ENCODE results near the gene TMEM120A.

TMEM120A gene

GRCh38 chr7:75980430-75981202, 13.8 kb downstream of the TMEM120A start:
- DNase-seq = no peak

DNA sequence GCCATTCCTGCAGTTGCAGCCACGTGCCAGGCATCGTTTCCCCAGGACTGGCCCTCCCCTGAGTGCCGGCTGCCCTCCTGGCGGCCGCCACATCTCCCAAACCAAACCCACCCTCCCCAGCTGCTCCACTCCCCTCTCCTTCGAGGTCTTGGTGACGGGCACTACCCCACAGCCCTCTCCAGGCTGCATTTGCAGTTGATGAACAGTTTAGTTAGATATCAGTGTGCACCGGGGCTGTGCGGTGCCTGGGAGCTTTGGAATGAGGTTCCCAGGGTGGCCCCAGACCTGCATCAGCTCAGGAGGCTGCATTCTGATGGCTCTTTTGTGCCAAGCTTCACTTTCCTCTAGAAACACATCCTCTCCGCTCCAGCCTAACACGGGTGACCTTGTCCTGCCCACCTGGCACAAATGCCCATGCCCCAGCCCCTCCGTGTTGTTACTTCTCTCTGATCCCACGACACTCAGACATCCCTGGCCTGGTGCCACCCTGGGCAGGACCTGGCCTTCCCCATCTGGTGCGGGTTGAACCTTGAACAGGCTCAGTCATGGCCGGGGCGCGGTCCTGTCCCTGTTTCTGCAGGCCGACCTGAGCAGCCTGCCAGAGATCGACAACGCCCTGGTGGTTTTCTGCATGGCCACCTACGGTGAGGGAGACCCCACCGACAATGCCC, 14.5 kb downstream of the TMEM120A start:
- DNase-seq = no peak

- no peak for DNase-seq
Observed at GRCh38 chr7:75977743-75978142, 16.7 kb downstream of the TMEM120A start.

GRCh38 chr7:75971961-75972763, 22.2 kb downstream of the TMEM120A start:
- no peak for DNase-seq

GRCh38 chr7:75971309-75971960, 23.0 kb downstream of the TMEM120A start:
- DNase-seq = no peak

- DNase-seq = no peak
Observed at GRCh38 chr7:75969704-75970498, 24.5 kb downstream of the TMEM120A start.

DNA sequence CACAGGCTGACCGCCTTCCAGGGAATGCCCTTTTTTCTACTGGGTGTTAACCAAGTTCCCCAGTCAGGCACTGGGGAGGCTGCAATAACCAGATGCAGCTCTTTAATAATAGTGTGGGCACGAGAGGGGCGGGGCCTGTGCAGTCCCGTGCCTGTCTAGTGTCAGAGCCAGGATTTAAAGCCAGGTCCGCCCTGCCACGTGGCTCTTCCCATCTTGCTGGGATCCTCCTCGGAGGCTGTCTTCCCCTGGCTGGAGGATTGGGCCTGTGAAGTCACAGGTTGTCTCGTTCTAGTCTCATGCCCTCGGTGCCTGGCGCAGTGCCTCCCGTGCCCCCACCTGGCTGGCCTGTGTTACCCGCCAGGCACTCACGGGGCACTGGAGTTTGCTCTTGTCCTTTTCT, 25.2 kb downstream of the TMEM120A start:
- no peak for DNase-seq

GRCh38 chr7:75968561-75969001, 25.8 kb downstream of the TMEM120A start:
- no peak for DNase-seq

DNA sequence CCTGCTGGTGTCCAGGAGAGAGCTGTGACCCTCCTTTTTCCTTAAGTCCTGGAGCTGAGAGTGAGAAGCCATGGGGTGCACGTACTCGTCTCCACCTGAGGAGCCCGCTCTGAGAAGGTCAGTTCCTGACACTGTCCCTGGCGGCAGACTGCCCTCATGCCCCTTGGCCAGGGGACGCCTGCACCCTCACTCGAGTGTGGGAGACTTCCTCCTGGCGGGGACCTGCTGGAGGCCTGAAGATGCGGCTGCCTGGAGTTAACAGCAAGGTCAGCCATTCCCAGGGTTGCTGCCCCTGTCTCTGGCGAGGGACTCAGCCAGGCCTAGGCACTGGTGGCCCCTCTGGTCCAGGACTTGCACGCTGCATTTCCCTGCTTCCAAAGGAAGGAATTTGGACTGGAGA, 26.4 kb downstream of the TMEM120A start:
- DNase-seq = no peak

DNA sequence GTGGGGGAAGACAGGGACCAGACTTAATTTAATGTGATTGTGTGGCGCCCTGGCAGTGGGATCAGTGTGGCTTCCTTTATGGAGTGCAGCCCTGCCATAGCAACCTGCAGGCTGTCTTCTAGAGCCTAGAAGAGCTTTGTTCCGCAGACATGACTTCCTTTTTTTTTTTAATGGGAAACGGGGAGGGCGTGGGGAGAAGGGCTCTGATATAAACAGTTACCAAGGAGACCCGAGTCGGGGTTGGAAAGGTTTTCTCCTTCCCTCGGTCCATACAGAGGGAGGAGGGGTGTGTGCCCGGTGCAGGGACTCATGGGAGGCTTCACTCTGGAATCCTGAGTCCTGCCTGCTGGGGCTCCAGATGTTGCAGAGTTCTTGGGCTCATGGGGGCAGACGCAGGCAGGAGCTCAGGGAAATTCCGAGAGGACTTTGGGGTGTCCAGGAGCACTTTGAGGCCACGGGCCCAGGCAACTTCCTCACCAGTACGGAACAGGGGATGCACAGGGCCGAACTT, 26.9 kb downstream of the TMEM120A start:
- peak; percentile 70 to 90 (median 77) for DNase-seq

DNA sequence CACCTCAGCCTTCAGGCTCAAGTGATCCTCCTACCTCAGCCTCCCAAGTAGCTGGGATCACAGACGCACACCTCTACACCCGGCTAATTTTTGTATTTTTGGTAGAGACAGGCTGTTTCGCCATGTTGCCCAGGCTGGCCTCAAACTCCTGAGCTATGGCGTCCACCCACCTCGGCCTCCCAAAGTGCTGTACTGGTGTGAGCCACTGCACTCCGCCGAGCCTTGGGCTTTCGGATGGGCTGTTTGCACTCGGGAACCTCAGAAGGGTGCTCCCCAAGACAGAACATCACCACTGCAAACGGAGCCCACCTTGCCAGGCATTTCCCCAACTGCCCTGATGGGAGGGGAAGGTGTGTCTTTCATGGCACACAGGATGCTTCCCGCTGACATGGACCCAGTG, 27.3 kb downstream of the TMEM120A start:
- no peak for DNase-seq

DNA sequence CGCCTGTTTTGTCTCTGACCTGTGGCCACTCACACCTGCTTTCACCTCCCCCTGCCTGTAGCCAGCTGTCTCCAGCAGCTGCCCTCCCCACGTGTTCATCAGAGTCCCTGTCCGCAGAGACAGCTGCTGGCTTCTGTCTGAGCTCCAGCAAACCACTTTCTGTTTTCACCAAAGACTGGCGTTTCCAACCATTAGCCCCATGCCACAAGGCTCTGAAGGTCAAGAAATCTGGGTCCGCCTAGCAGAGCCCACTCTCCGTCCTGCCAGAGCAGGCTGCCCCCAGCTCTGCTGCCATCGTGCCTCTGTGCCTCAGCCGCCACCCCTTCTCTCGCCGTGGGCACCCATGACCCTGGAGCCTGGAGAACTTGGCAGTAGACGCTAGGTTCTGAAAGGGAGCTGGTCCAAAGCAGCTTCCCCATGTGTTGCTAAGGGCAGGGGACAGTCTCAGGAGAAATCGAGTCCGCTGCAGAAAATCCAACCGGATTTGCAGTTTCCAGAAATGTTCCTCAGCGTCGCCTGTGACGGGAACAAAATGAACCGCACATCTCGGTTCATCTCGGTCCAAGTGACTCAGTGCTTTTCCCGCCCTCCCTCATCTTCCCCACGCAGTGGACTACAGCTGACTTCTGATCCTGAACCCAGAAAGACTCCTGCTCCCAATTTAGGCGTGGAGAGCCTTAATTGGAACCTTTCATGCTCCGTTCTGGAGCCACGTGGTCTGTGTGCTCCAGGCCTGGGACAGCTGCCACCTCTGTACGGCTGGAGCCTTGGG, 28.0 kb downstream of the TMEM120A start:
- DNase-seq = peak; percentile 75 to 91 (median 83)

- peak in 1 of 3 experiments; percentile 75 for DNase-seq
Observed at GRCh38 chr7:75965617-75966016, 28.8 kb downstream of the TMEM120A start.

- no peak for DNase-seq
Observed at GRCh38 chr7:75963381-75963995, 30.9 kb downstream of the TMEM120A start.

DNA sequence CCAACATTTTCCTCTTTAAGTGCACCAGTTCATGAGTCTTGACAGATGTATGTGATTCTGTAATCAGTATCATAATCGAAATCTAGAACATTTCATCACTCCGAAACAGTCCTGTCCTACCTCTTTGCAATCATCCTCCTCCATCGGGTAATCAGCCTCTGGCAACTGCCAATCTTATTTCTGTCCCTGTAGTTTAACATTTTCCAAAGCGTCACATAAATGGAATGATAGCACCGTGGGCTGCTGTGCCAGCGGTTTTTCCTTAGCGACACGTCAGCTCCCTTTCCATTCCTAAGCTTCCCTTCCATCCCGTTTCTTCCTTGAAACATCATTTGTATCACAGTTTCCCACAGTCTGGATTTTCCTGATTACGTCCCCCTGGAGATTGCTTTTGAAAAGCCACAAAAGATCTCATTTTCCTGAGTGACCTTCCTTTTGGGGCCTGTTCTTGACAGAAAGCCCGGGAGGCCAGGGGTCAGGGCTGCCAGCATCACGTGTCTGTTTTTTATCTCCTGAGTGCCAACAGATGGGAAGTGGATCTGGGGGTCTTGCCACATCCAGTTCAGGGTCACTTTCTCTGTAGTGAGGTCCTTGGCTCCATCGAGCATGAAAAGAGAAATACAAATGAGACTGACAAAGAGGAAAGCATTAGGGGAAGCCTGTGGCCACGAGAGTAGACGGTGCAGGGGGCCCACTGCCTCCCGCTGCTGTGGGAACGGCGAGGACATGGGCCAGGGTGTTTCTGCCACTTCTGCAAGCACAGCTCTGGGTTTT, 31.6 kb downstream of the TMEM120A start:
- DNase-seq = no peak

DNA sequence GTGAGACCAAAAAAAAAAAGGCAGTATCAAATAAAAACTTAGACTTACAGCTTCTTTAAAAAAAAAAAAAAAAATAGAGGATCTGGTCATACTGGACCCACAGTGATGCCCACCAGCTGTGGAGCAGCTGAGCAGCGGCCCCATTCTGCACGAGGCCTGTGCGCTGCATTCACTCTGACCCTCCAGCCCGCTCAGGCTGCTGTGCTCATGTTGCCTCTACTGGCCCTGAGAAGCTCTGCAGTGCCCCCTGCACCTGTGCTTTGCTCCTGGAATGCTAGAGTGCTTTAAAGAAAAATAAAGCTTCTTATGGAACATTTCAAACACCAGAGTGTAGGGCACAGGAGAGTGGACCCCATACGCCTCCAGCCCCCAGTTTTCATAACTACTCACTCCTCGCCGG, 33.2 kb downstream of the TMEM120A start:
- DNase-seq = no peak

GRCh38 chr7:75960372-75960771, 34.0 kb downstream of the TMEM120A start:
- no peak for DNase-seq

- DNase-seq = no peak
Observed at GRCh38 chr7:75958802-75959543, 35.4 kb downstream of the TMEM120A start.

Data from NCI-H1417 (cell line).